DOHH2 (cell line): ENCODE data around the gene PDILT.

Experiments
- H3F3A ChIP-seq: fragments of 200-600 bp; sonication (generic), shearing (Covaris generic); 2 replicates; pipeline ENCODE4 v1.6.0; 2016; ENCODE audit warnings: antibody characterized with exemption, mild to moderate bottlenecking; ENCODE audit not compliant: control insufficient read depth, insufficient read depth
- H3K27ac ChIP-seq: fragments of 200-600 bp; sonication (generic); 2 replicates; pipeline ENCODE4 v1.5.1; 2014; ENCODE audit warnings: low read depth, mild to moderate bottlenecking, low read length, moderate library complexity
- H3K27me3 ChIP-seq: fragments of 200-600 bp; sonication (generic); 2 replicates; pipeline ENCODE4 v1.6.1; 2014; ENCODE audit warnings: mild to moderate bottlenecking, low read length, mixed read lengths; ENCODE audit not compliant: control insufficient read depth
- H3K36me3 ChIP-seq: fragments of 200-600 bp; sonication (generic); 2 replicates; pipeline ENCODE4 v1.6.1; 2014; ENCODE audit warnings: mild to moderate bottlenecking, low read length, moderate library complexity, mixed read lengths; ENCODE audit not compliant: control insufficient read depth
- H3K4me1 ChIP-seq: fragments of 200-600 bp; sonication (generic); 2 replicates; pipeline ENCODE4 v1.6.1; 2014; ENCODE audit warnings: mild to moderate bottlenecking, low read length, mixed read lengths; ENCODE audit not compliant: control insufficient read depth
- H3K4me2 ChIP-seq: fragments of 200-600 bp; sonication (generic); 2 replicates; pipeline ENCODE4 v1.6.0; 2014; ENCODE audit warnings: mild to moderate bottlenecking, low read length, moderate library complexity
- H3K4me3 ChIP-seq: fragments of 200-600 bp; sonication (generic); 2 replicates; pipeline ENCODE4 v1.5.1; 2014; ENCODE audit warnings: mild to moderate bottlenecking, low read length, mixed read lengths
- H3K79me2 ChIP-seq: fragments of 200-600 bp; sonication (generic); 2 replicates; pipeline ENCODE4 v1.6.1; 2014; ENCODE audit warnings: mild to moderate bottlenecking, low read length, mixed read lengths; ENCODE audit not compliant: control insufficient read depth
- H3K9me2 ChIP-seq: fragments of 200-600 bp; sonication (generic); replicated peaks from 2 replicates; pipeline ENCODE4 v1.6.1; 2014; ENCODE audit warnings: mild to moderate bottlenecking, low read length, mixed read lengths; ENCODE audit not compliant: control insufficient read depth
- H3K9me3 ChIP-seq: fragments of 200-600 bp; sonication (generic); 2 replicates; pipeline ENCODE4 v1.6.1; 2014; ENCODE audit warnings: antibody characterized with exemption, low read length, mixed read lengths; ENCODE audit not compliant: control insufficient read depth, insufficient read depth
- H4K20me1 ChIP-seq: fragments of 200-600 bp; sonication (generic); 2 replicates; pipeline ENCODE4 v1.6.0; 2014; ENCODE audit warnings: low read depth, mild to moderate bottlenecking, antibody characterized with exemption, low read length, moderate library complexity; ENCODE audit not compliant: control insufficient read depth, insufficient read depth
- EZH2phosphoT487 ChIP-seq: fragments of 200-600 bp; sonication (generic); IDR thresholded peaks from 2 replicates; pipeline ENCODE4 v1.6.1; 2017; ENCODE audit warnings: borderline replicate concordance, mild to moderate bottlenecking, antibody characterized with exemption, low read length, moderate library complexity, mixed read lengths
- TF ChIP-seq, protein P1 (sequence below): fragments of 200-600 bp; sonication (generic); IDR thresholded peaks from one replicate; pipeline ENCODE4 v1.5.1; 2014; ENCODE audit warnings: antibody characterized with exemption, mild to moderate bottlenecking, low read depth, low read length; ENCODE audit not compliant: poor library complexity, severe bottlenecking

PDILT gene

DNA sequence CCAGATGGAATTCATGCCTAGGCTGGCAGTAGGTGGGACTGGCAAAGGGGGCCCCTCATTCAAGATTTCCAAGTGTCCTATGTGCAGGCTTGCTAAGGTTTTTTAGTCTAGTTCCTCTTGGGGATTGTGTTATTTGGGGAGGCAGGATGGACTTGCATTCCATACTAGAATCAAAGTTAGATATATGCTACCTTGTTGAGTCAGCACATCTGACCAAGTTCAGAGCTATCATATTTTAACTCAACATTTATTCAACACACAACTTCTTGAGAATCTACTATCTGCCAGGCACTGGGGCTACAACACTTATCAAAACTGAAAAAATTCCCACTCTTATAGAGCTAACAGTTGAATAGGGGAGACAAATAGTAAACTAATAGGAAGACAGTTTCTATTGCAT, 83.9 kb downstream of the PDILT start:
- Histone ChIP-seq H4K20me1 (no peaks in the 10 kb centered on the region), H3K9me3 (no peaks in the 10 kb centered on the region), H3K79me2 (no peaks in the 10 kb centered on the region), H3K4me3 (no peak overlapping the region), H3K27me3 (no peaks in the 10 kb centered on the region), H3K27ac (no peak overlapping the region), H3F3A (no peaks in the 10 kb centered on the region), H3K4me2 (no peak overlapping the region), H3K36me3 (no peaks in the 10 kb centered on the region), H3K4me1 (no peaks in the 10 kb centered on the region), H3K9me2 (no peaks in the 10 kb centered on the region)
- TF ChIP-seq, protein P1, sequence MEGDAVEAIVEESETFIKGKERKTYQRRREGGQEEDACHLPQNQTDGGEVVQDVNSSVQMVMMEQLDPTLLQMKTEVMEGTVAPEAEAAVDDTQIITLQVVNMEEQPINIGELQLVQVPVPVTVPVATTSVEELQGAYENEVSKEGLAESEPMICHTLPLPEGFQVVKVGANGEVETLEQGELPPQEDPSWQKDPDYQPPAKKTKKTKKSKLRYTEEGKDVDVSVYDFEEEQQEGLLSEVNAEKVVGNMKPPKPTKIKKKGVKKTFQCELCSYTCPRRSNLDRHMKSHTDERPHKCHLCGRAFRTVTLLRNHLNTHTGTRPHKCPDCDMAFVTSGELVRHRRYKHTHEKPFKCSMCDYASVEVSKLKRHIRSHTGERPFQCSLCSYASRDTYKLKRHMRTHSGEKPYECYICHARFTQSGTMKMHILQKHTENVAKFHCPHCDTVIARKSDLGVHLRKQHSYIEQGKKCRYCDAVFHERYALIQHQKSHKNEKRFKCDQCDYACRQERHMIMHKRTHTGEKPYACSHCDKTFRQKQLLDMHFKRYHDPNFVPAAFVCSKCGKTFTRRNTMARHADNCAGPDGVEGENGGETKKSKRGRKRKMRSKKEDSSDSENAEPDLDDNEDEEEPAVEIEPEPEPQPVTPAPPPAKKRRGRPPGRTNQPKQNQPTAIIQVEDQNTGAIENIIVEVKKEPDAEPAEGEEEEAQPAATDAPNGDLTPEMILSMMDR, result no peak
- no peak for TF ChIP-seq EZH2phosphoT487

GRCh38 chr16:20320178-20320577, 84.4 kb downstream of the PDILT start:
- Histone ChIP-seq H4K20me1 (no peaks in the 10 kb centered on the region), H3K27ac (no peak overlapping the region), H3K4me2 (no peak overlapping the region), H3K79me2 (no peaks in the 10 kb centered on the region), H3K9me3 (no peaks in the 10 kb centered on the region), H3K27me3 (no peaks in the 10 kb centered on the region), H3K36me3 (no peaks in the 10 kb centered on the region), H3K4me3 (no peak overlapping the region), H3K4me1 (no peaks in the 10 kb centered on the region), H3F3A (no peaks in the 10 kb centered on the region), H3K9me2 (no peaks in the 10 kb centered on the region)
- TF ChIP-seq EZH2phosphoT487, result no peak
- TF ChIP-seq, protein P1, result no peak

GRCh38 chr16:20319406-20319805, 85.1 kb downstream of the PDILT start:
- Histone ChIP-seq H3K4me3 (no peak overlapping the region), H3K79me2 (no peaks in the 10 kb centered on the region), H3K4me1 (no peaks in the 10 kb centered on the region), H3K4me2 (no peak overlapping the region), H3K27ac (no peak overlapping the region), H4K20me1 (no peaks in the 10 kb centered on the region), H3K36me3 (no peaks in the 10 kb centered on the region), H3K9me2 (no peaks in the 10 kb centered on the region), H3F3A (no peaks in the 10 kb centered on the region), H3K9me3 (no peaks in the 10 kb centered on the region), H3K27me3 (no peaks in the 10 kb centered on the region)
- no peak for TF ChIP-seq EZH2phosphoT487
- TF ChIP-seq, protein P1, result no peak

- Histone ChIP-seq H3K9me2 (no peaks in the 10 kb centered on the region), H3K27me3 (no peaks in the 10 kb centered on the region), H3K4me2 (no peak overlapping the region), H3K9me3 (no peaks in the 10 kb centered on the region), H3K4me1 (no peaks in the 10 kb centered on the region), H4K20me1 (no peaks in the 10 kb centered on the region), H3K27ac (no peak overlapping the region), H3F3A (no peaks in the 10 kb centered on the region), H3K79me2 (no peaks in the 10 kb centered on the region), H3K36me3 (no peaks in the 10 kb centered on the region), H3K4me3 (no peak overlapping the region)
- no peak for TF ChIP-seq EZH2phosphoT487
Measured at GRCh38 chr16:20318437-20318836, 86.1 kb downstream of the PDILT start.
